NCI-H2107 treated with DMSO at 0.1 percent for 48 hours (cell line): ENCODE data around the gene ZKSCAN4.

Experiments
- DNase-seq: peaks from one replicate; lab custom pipeline; 2025; ENCODE audit not compliant: unreplicated experiment; lab: John Stamatoyannopoulos, UW

Gene ZKSCAN4

GRCh38 chr6:28209753-28210535 is 42.1 kb downstream of the ZKSCAN4 start:
- no peak for DNase-seq

- no peak for DNase-seq
These were observed 43.9 kb downstream of the ZKSCAN4 start for GRCh38 chr6:28208111-28208659.

GRCh38 chr6:28207510-28208110 is 44.5 kb downstream of the ZKSCAN4 start:
- DNase-seq = no peak

GRCh38 chr6:28206928-28207509 is 45.0 kb downstream of the ZKSCAN4 start:
- DNase-seq = no peak

- no peak for DNase-seq
These were observed 45.5 kb downstream of the ZKSCAN4 start for GRCh38 chr6:28206527-28206926.

GRCh38 chr6:28205879-28206278 is 46.2 kb downstream of the ZKSCAN4 start:
- no peak for DNase-seq

- DNase-seq = no peak
These were observed 48.9 kb downstream of the ZKSCAN4 start for GRCh38 chr6:28203201-28203600.

- no peak for DNase-seq
These were observed 52.0 kb downstream of the ZKSCAN4 start for GRCh38 chr6:28200020-28200419.
